ENCODE measurements around the gene CEP41. TPM values are rescaled to one million over a fixed set of nuclear protein-coding genes. Genes with fewer than 3 reads are reported as not detected.

Gene CEP41
- total and polyA plus RNA-seq, 4 donors, result 2.3 to 3.5 (median 2.8) TPM

DNA sequence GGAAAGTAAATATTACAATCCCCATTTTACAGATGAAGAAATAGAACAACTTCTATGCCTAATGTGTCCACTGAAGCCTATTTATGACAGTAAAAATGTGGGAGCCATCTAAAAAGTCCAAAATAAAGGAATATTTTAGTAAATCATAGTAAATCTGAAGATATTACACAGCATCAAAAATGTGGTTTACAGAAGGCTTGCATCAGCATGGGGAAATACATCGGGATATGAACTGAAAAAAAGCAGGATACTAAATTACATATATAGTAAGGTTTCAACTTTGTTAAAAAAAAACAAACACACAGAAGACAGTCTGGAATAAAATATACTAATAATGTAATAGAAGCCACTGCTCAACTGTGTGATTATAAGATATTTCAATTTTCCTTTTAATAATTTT, 39.7 kb downstream of the CEP41 start:
- WGBS, result 96% methylated on average over 1 of the region's 1 CpG
- Histone ChIP-seq H3K4me3 (ENCODE audit: low read depth in 1 of 3, low read length in 3 of 3) (no peak overlapping the region), H3K27me3 (ENCODE audit: control insufficient read depth in 4 of 4, insufficient read depth in 4 of 4, low read length in 3 of 4) (no peaks in the 10 kb centered on the region), H3K4me1 (ENCODE audit: control insufficient read depth in 4 of 4, insufficient read depth in 4 of 4, low read length in 3 of 4) (no peaks in the 10 kb centered on the region), H3K36me3 (ENCODE audit: control insufficient read depth in 4 of 4, insufficient read depth in 3 of 4, low read depth in 1 of 4, low read length in 3 of 4) (peaks cover 0 to 2% (median under 1%) of the 10 kb centered on the region in 4 donors), H3K27ac (ENCODE audit: low read depth in 1 of 2, low read length in 2 of 2) (no peak overlapping the region), H3K9ac (ENCODE audit: low read depth in 1 of 2, low read length in 2 of 2) (no peak overlapping the region), H3K9me3 (ENCODE audit: control insufficient read depth in 4 of 4, low read length in 3 of 4) (no peaks in the 10 kb centered on the region)
- no peak for DNase-seq (ENCODE audit: low spot score)
- TF ChIP-seq FOXA1 (IDR thresholded peaks at IDR 0.05), result no peak
- no peak for TF ChIP-seq EGR1 (IDR thresholded peaks at IDR 0.05; ENCODE audit: low read depth in 2 of 2)
- TF ChIP-seq NR2F2 (IDR thresholded peaks at IDR 0.05), result no peak
- TF ChIP-seq RXRA (IDR thresholded peaks at IDR 0.05), result no peak
- TF ChIP-seq, protein P1, sequence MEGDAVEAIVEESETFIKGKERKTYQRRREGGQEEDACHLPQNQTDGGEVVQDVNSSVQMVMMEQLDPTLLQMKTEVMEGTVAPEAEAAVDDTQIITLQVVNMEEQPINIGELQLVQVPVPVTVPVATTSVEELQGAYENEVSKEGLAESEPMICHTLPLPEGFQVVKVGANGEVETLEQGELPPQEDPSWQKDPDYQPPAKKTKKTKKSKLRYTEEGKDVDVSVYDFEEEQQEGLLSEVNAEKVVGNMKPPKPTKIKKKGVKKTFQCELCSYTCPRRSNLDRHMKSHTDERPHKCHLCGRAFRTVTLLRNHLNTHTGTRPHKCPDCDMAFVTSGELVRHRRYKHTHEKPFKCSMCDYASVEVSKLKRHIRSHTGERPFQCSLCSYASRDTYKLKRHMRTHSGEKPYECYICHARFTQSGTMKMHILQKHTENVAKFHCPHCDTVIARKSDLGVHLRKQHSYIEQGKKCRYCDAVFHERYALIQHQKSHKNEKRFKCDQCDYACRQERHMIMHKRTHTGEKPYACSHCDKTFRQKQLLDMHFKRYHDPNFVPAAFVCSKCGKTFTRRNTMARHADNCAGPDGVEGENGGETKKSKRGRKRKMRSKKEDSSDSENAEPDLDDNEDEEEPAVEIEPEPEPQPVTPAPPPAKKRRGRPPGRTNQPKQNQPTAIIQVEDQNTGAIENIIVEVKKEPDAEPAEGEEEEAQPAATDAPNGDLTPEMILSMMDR (IDR thresholded peaks at IDR 0.05; ENCODE audit: low read depth, low read length, missing input control), result no peak
- TF ChIP-seq SP1 (IDR thresholded peaks at IDR 0.05), result no peak
- TF ChIP-seq, protein P2, sequence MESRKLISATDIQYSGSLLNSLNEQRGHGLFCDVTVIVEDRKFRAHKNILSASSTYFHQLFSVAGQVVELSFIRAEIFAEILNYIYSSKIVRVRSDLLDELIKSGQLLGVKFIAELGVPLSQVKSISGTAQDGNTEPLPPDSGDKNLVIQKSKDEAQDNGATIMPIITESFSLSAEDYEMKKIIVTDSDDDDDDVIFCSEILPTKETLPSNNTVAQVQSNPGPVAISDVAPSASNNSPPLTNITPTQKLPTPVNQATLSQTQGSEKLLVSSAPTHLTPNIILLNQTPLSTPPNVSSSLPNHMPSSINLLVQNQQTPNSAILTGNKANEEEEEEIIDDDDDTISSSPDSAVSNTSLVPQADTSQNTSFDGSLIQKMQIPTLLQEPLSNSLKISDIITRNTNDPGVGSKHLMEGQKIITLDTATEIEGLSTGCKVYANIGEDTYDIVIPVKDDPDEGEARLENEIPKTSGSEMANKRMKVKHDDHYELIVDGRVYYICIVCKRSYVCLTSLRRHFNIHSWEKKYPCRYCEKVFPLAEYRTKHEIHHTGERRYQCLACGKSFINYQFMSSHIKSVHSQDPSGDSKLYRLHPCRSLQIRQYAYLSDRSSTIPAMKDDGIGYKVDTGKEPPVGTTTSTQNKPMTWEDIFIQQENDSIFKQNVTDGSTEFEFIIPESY (IDR thresholded peaks at IDR 0.05), result no peak
- no peak for TF ChIP-seq FOXA2 (IDR thresholded peaks at IDR 0.05)
- TF ChIP-seq, protein P3, sequence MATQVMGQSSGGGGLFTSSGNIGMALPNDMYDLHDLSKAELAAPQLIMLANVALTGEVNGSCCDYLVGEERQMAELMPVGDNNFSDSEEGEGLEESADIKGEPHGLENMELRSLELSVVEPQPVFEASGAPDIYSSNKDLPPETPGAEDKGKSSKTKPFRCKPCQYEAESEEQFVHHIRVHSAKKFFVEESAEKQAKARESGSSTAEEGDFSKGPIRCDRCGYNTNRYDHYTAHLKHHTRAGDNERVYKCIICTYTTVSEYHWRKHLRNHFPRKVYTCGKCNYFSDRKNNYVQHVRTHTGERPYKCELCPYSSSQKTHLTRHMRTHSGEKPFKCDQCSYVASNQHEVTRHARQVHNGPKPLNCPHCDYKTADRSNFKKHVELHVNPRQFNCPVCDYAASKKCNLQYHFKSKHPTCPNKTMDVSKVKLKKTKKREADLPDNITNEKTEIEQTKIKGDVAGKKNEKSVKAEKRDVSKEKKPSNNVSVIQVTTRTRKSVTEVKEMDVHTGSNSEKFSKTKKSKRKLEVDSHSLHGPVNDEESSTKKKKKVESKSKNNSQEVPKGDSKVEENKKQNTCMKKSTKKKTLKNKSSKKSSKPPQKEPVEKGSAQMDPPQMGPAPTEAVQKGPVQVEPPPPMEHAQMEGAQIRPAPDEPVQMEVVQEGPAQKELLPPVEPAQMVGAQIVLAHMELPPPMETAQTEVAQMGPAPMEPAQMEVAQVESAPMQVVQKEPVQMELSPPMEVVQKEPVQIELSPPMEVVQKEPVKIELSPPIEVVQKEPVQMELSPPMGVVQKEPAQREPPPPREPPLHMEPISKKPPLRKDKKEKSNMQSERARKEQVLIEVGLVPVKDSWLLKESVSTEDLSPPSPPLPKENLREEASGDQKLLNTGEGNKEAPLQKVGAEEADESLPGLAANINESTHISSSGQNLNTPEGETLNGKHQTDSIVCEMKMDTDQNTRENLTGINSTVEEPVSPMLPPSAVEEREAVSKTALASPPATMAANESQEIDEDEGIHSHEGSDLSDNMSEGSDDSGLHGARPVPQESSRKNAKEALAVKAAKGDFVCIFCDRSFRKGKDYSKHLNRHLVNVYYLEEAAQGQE (IDR thresholded peaks at IDR 0.05), result no peak
- TF ChIP-seq, protein P4, sequence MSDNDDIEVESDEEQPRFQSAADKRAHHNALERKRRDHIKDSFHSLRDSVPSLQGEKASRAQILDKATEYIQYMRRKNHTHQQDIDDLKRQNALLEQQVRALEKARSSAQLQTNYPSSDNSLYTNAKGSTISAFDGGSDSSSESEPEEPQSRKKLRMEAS (IDR thresholded peaks at IDR 0.05), result no peak

DNA sequence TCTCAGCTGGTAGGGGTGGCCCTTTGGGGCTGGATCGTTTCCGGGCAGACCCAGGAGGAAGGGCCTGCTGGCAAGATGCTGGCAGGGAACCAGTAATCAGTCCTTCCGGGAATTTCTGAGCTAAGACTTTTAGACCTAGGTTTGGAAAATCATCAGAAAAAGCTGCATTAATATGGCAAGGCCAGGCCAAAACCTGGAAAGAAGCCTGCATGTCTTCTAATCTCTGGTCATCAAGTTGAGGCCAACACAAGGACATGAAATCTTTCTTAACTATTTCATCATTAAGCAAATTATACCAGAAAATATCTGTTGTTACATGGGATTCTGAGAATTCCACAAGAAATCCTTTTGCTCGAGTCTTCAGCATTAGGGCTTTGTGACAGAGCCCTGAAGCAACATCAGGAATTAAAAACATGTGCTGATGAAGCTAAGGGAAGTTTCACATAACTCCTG, 40.7 kb downstream of the CEP41 start:
- H3K9ac ChIP-seq (ENCODE audit: low read depth in 1 of 2, low read length in 2 of 2), result no peak overlapping the region
- H3K4me1 ChIP-seq (ENCODE audit: control insufficient read depth in 4 of 4, insufficient read depth in 4 of 4, low read length in 3 of 4), result no peaks in the 10 kb centered on the region
- H3K4me3 ChIP-seq (ENCODE audit: low read depth in 1 of 3, low read length in 3 of 3), result no peak overlapping the region
- peaks cover 0 to 2% (median under 1%) of the 10 kb centered on the region in 4 donors for H3K36me3 ChIP-seq (ENCODE audit: control insufficient read depth in 4 of 4, insufficient read depth in 3 of 4, low read depth in 1 of 4, low read length in 3 of 4)
- no peaks in the 10 kb centered on the region for H3K27me3 ChIP-seq (ENCODE audit: control insufficient read depth in 4 of 4, insufficient read depth in 4 of 4, low read length in 3 of 4)
- no peak overlapping the region for H3K27ac ChIP-seq (ENCODE audit: low read depth in 1 of 2, low read length in 2 of 2)
- 85% methylated on average over 4 of the region's 4 CpGs for WGBS
- no peak for DNase-seq (ENCODE audit: low spot score)
- H3K9me3 ChIP-seq (ENCODE audit: control insufficient read depth in 4 of 4, low read length in 3 of 4), result no peaks in the 10 kb centered on the region
- TF ChIP-seq, protein P4 (IDR thresholded peaks at IDR 0.05), result no peak
- TF ChIP-seq, protein P2 (IDR thresholded peaks at IDR 0.05), result no peak
- TF ChIP-seq, protein P5, sequence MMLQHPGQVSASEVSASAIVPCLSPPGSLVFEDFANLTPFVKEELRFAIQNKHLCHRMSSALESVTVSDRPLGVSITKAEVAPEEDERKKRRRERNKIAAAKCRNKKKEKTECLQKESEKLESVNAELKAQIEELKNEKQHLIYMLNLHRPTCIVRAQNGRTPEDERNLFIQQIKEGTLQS (IDR thresholded peaks at IDR 0.05), result no peak
- TF ChIP-seq HNF4G (IDR thresholded peaks at IDR 0.05), result no peak
- TF ChIP-seq, protein P3 (IDR thresholded peaks at IDR 0.05), result no peak
- TF ChIP-seq RAD21 (IDR thresholded peaks at IDR 0.05), result no peak
- TF ChIP-seq, protein P1 (IDR thresholded peaks at IDR 0.05; ENCODE audit: low read depth, low read length, missing input control), result no peak
- TF ChIP-seq FOXA2 (IDR thresholded peaks at IDR 0.05), result no peak
- TF ChIP-seq GABPA (IDR thresholded peaks at IDR 0.05 in 1 of 2, conservative IDR thresholded peaks at IDR 0.05 in 1 of 2), result no peak
